RWPE1 (cell line): ENCODE data around the gene WNK1.

ENCODE experiments used
- CTCF ChIA-PET: fragments of 350-600 bp; sonication (Branson Sonifier 250); formaldehyde crosslinking; extraction: SDS; loops from one replicate; lab custom pipeline; 2021; lab: Yijun Ruan, JAX
- POLR2A ChIA-PET: fragments of 400-600 bp; formaldehyde crosslinking; extraction: SDS; loops from one replicate; lab custom pipeline; 2020; ENCODE audit warnings: antibody characterized with exemption; ENCODE audit not compliant: low non-redundant PET; lab: Yijun Ruan, JAX
- DNase-seq: peaks from one replicate; pipeline ENCODE4 v3.0.0; 2012; ENCODE audit warnings: low spot score
- H3K27ac ChIP-seq: fragments of 450-650 bp; 2 replicates; pipeline ENCODE4 v1.5.1; 2017
- CTCF ChIP-seq: fragments of 450-650 bp; conservative IDR thresholded peaks from 2 replicates; pipeline ENCODE4 v1.5.1; 2017; ENCODE audit warnings: low read depth, mild to moderate bottlenecking

Gene WNK1

GRCh38 chr12:944211-944610 lies 191.8 kb downstream of the WNK1 start:
- CTCF ChIA-PET = no interaction called here

GRCh38 chr12:946212-946611 lies 193.8 kb downstream of the WNK1 start:
- TF ChIP-seq CTCF = no peak
- POLR2A ChIA-PET = no interaction called here
- no peak for DNase-seq
- CTCF ChIA-PET = interaction anchor here (0.5 kb wide), 1 partner anchor 40 kb away, joined by 3 read pairs; no protein-coding TSS in a partner anchor
- H3K27ac ChIP-seq = no peak overlapping the region

More at GRCh38 chr12:944211-944610, 191.8 kb downstream of the WNK1 start:
- H3K27ac ChIP-seq = no peak overlapping the region
- no peak for DNase-seq
- POLR2A ChIA-PET = no interaction called here
- no peak for TF ChIP-seq CTCF

- TF ChIP-seq CTCF = no peak
- POLR2A ChIA-PET = no interaction called here
- no peak overlapping the region for H3K27ac ChIP-seq
- CTCF ChIA-PET = no interaction called here
- no peak for DNase-seq
These were observed 194.3 kb downstream of the WNK1 start for GRCh38 chr12:946631-947030.

GRCh38 chr12:948238-948637 lies 195.9 kb downstream of the WNK1 start:
- ChIA-PET POLR2A (interaction anchor here (0.7 kb wide), 1 partner anchor 302 kb away, joined by 3 read pairs; no protein-coding TSS in a partner anchor), CTCF (interaction anchor here (0.6 kb wide), 1 partner anchor 610 kb away, joined by 3 read pairs; no protein-coding TSS in a partner anchor)
- peak overlapping the region; percentile 94 for H3K27ac ChIP-seq
- TF ChIP-seq CTCF = no peak
- DNase-seq = no peak

- peak within 1 kb of the TSS; percentile 94 for H3K27ac ChIP-seq
- ChIA-PET CTCF (interaction anchor here (0.6 to 1.1 kb wide), 12 partner anchors 20 to 563 kb away, joined by 3 to 6 read pairs (median 3); no protein-coding TSS in a partner anchor), POLR2A (interaction anchor here (0.7 to 1.2 kb wide), 3 partner anchors 26 to 379 kb away, joined by 3 to 5 read pairs (median 4); no protein-coding TSS in a partner anchor)
- TF ChIP-seq CTCF = peak; percentile 76
- peak; percentile 84 for DNase-seq
These were observed 197.2 kb downstream of the WNK1 start, which contains the start of gene RAD52 for GRCh38 chr12:949453-950191. Gene RAD52, minus strand, starts transcription at chr12:949694. Its CDS starts 16,636 bp downstream, at chr12:933058.

- no peak for TF ChIP-seq CTCF
- no peak for DNase-seq
- CTCF ChIA-PET = interaction anchor here (0.6 to 1.2 kb wide), 2 partner anchors 320 to 654 kb away, joined by 3 read pairs; no protein-coding TSS in a partner anchor
- POLR2A ChIA-PET = no interaction called here
- no peak overlapping the region for H3K27ac ChIP-seq
These were observed 198.8 kb downstream of the WNK1 start for GRCh38 chr12:951176-951575.
